Epithelial cell of esophagus (primary cell): ENCODE measurements around the gene HTRA3.
A peak's percentile ranks its signal among the peaks of the same experiment; 100 is the strongest.

Experiments
- DNase-seq: peaks from one replicate; pipeline ENCODE4 v3.0.0; 2010; ENCODE audit warnings: low read depth
- H3K4me3 ChIP-seq: 2 replicates; pipeline ENCODE4 v1.5.1; 2011; ENCODE audit warnings: mild to moderate bottlenecking, low read length, control low read depth
- TF ChIP-seq, protein P1 (sequence below): IDR thresholded peaks from 2 replicates; pipeline ENCODE4 v1.5.1; 2011; ENCODE audit warnings: low read depth, mild to moderate bottlenecking, low read length, control low read depth, inconsistent platforms; ENCODE audit not compliant: insufficient read depth; ENCODE audit errors: missing control alignments

HTRA3 gene

DNA sequence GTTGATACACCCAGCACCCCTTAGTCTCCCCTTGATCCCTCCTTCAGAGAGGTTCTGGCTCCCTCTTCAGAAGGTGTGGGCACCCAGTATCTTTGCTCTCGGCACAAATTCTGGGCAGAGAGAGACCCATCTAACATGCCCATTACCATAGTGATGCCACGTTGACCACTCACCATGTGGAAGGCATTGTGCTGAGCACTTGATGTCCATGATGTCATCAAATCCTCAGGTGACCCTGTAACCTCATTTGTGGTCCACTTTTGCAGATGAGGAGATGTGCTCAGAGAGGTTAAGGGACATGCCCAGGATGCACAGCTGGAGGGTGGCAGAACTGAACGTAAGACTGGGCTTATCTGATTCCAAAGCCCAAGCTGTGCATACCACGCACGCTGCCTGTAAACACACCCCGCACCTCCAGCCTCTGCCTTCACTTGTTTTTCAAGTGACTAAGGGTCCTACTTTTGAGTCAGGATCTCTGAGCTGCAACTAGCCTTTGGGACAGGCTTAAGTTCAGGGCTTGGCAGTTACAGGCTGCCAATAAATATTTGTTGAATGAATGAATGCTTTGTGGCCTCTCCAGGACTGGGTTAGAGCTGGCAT, 55.2 kb downstream of the HTRA3 start:
- peak; percentile 79 for DNase-seq

DNA sequence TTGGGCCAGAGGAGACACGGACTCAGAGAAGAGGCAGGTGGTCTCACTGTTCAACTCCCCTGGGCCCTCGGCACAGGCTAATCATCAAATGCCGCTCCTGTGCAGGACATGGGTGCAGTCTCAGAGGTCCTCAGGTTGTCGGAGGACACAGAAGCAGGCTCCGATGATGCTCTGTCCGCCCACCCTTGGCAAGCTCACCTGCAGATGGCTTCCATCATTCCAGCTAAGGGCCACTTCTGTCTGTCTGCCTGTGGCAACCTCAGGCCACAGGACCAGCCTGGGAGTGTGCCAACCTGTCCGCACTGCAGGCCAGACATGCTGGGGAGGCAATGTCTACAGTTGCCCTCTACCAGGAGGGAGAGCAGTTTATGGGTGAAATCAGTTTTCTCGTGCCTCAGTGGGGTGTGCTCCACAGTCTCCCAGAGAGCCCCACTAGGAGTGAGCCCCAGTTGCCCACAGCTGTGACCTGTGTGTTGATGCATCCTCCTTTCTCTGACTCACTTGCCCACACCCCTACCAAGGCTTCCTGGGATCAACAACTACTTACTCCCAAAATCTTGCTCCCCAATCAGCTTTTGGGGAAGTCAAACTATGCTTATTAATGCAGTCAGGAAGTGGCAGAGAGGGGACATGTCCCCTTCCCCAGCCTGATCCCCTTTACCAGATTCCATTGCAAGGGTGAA, 55.9 kb downstream of the HTRA3 start:
- no peak for DNase-seq
- no peak overlapping the region for H3K4me3 ChIP-seq

More for the DNA sequence above, 55.2 kb downstream of the HTRA3 start:
- TF ChIP-seq, protein P1, sequence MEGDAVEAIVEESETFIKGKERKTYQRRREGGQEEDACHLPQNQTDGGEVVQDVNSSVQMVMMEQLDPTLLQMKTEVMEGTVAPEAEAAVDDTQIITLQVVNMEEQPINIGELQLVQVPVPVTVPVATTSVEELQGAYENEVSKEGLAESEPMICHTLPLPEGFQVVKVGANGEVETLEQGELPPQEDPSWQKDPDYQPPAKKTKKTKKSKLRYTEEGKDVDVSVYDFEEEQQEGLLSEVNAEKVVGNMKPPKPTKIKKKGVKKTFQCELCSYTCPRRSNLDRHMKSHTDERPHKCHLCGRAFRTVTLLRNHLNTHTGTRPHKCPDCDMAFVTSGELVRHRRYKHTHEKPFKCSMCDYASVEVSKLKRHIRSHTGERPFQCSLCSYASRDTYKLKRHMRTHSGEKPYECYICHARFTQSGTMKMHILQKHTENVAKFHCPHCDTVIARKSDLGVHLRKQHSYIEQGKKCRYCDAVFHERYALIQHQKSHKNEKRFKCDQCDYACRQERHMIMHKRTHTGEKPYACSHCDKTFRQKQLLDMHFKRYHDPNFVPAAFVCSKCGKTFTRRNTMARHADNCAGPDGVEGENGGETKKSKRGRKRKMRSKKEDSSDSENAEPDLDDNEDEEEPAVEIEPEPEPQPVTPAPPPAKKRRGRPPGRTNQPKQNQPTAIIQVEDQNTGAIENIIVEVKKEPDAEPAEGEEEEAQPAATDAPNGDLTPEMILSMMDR = no peak
- H3K4me3 ChIP-seq = no peak overlapping the region

DNA sequence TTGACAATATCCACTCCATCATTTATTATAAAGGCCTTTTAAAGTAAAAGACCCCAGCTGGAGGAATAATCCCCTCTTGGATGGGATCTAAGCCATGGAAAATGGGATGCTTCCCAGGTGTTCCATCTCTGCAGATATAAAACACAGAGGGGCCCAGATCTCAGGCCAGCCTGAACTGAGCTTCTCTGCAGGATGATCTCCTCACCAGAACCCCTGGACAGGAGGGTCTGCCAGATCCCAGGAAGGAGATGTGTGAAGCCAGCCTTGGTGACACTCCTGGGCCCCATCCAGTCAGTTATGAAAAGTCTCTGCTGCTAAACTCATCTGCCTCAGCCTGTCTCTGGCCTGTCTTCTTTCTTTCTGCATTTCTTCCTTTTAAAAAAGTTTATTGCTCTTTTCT, 56.7 kb downstream of the HTRA3 start:
- TF ChIP-seq, protein P1 = no peak
- H3K4me3 ChIP-seq = no peak overlapping the region
- no peak for DNase-seq

More for the DNA sequence above, 55.9 kb downstream of the HTRA3 start:
- TF ChIP-seq, protein P1 = no peak

DNA sequence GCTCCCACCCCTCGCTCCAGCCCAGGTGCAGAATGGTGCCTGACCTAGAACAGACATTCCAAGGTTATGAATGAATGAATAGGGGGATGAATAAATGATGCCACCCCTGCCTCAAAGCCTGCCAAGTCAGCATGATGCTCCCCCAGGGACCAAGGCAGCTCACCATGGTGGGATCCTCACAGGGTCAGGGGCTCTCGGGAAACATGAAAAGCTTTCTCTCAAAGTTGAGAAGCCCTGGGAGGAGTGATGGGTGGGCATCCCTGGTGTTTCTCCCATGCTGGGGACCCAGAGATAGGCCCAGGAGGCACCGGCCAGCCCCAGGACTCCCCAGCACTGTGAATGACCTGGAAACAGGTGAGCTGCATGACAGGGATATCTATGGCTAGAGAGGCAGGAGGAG, 58.9 kb downstream of the HTRA3 start:
- TF ChIP-seq, protein P1 = no peak
- H3K4me3 ChIP-seq = no peak overlapping the region
- DNase-seq = no peak

DNA sequence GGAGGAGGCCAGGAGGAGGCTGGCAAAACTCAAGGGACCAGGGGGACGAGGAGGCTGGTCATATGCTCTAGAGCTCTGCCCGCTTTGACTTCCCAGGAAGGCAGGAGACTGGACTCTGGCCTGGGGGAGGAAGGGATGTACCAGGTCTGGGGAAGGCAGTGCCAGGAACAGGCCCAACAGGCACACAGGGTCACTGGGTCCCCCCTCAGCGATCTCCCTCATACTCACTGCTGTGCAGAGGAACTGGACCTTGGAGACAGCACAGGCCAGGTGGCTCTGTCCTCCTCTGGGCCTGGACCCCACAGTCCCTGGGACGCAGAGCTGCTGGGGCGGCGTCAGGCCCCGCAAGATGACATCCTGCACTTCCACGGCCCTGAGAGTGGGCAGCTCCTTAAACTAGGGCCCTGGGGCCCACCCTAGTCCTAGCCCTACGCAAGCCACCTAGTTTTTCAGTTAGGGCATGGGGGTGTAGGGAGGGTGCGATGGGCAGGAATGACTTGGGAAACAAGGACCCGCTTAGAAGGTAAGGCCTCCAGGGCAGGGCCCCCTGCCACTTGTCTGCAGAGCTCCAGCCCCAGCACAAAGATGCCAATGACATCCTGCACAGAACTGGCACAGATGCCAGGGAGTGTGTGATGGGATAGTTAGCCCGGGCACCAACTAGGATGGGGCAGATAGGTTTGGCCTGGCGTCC, 59.5 kb downstream of the HTRA3 start:
- TF ChIP-seq, protein P1 = no peak
- no peak for DNase-seq
- no peak overlapping the region for H3K4me3 ChIP-seq

DNA sequence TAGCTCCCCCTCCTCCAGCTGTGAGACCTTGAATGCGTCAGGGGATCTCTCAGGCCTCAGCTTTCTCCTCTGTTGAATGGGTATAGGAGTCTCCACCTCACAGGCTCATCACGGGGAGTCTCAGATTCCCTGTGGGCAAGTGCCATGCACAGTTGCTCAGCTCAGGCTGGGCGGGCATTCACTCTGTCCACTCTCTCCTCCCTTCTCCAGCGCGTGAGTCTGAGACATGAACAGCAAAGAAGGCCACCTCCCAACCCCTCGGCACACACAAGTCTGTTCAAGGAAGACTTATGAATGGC, 60.0 kb downstream of the HTRA3 start:
- no peak for DNase-seq
- no peak overlapping the region for H3K4me3 ChIP-seq
- TF ChIP-seq, protein P1 = no peak
